Ascending aorta (tissue), 2 donors: ENCODE results near the gene SNX12. TPM values are rescaled to one million over a fixed set of nuclear protein-coding genes. Genes with fewer than 3 reads are reported as not detected.

Source experiments
- DNase-seq, 2 donors: peaks; one replicate each; pipeline ENCODE4 v3.0.0-alpha.2; 2019; ENCODE audit warnings: low spot score in 2 of 2
- H3K27ac ChIP-seq, 2 donors: fragments of 200-600 bp; sonication (generic); one replicate each; pipeline ENCODE4 v1.5.1; 2016 to 2017; ENCODE audit warnings: mild to moderate bottlenecking in 1 of 2
- H3K27me3 ChIP-seq: fragments of 200-600 bp; sonication (generic); one replicate; pipeline ENCODE4 v1.5.1; 2017
- H3K36me3 ChIP-seq, 2 donors: fragments of 200-600 bp; sonication (generic); one replicate each; pipeline ENCODE4 v1.5.1; 2016
- H3K4me1 ChIP-seq, 2 donors: fragments of 200-600 bp; sonication (generic); one replicate each; pipeline ENCODE4 v1.5.1; 2016 to 2017; ENCODE audit warnings: mild to moderate bottlenecking in 1 of 2
- H3K4me3 ChIP-seq, 2 donors: fragments of 200-600 bp; sonication (generic); one replicate each; pipeline ENCODE4 v1.5.1; 2016 to 2017; ENCODE audit warnings: mild to moderate bottlenecking in 1 of 2
- H3K9me3 ChIP-seq, 2 donors: fragments of 200-600 bp; sonication (generic); one replicate each; pipeline ENCODE4 v1.5.1; 2016
- CTCF ChIP-seq, 3 experiments: fragments of 200-600 bp in 2 of 3; fragments of 450-650 bp in 1 of 3; sonication (generic) in 2 of 3; IDR thresholded peaks; one replicate each; pipeline ENCODE4 v1.5.1; 2016 to 2019; ENCODE audit warnings: antibody characterized with exemption in 3 of 3, mild to moderate bottlenecking in 1 of 3, moderate library complexity in 1 of 3
- intact Hi-C: fragments of 100-400 bp; cut with DNase I; formaldehyde crosslinking; loops from one replicate; pipeline ENCODE4 v1.15.1; 2023
- total RNA-seq: library from RNA; depleted of rRNA; stranded (reverse); fragments of >200 nt; gene quantifications from one replicate; pipeline ENCODE4 v1.1.0, GENCODE V29; 2016

Gene SNX12
- total RNA-seq, 1 donor from 2014 or later, result 31.2 TPM

GRCh38 chrX:71107762-71108360 lies 39.7 kb upstream of the SNX12 start:
- TF ChIP-seq CTCF (IDR thresholded peaks at IDR 0.05), result no peak
- Histone ChIP-seq H3K27ac (no peak overlapping the region), H3K4me1 (no peaks in the 10 kb centered on the region), H3K4me3 (no peak overlapping the region), H3K27me3 (no peaks in the 10 kb centered on the region), H3K9me3 (no peaks in the 10 kb centered on the region), H3K36me3 (no peaks in the 10 kb centered on the region)
- no peak for DNase-seq
- intact Hi-C loops, result no loop called here

DNA sequence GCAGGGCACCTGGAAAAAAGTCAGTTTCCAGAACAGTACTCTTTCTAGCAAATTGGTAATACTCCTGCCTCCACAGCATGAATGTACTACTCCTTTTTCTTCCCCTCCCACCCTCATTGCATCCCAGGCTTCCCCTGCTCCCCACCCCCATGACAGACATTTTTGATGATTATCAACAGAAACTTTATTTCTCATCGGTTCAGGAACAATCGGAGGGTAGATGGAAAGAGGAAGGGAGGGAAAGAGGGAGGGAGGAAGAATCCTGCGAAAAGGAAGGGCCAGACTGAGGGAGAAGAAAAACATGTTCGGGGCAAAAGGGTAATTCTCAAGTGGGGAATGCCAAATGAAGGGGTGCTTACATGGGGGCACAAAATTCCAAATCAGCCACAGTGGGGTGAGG lies 39.1 kb upstream of the SNX12 start:
- intact Hi-C loops, result no loop called here
- no peak for DNase-seq
- H3K36me3 ChIP-seq, result no peaks in the 10 kb centered on the region
- H3K9me3 ChIP-seq, result no peaks in the 10 kb centered on the region
- no peak overlapping the region for H3K27ac ChIP-seq
- TF ChIP-seq CTCF (IDR thresholded peaks at IDR 0.05), result no peak
- H3K4me1 ChIP-seq, result no peaks in the 10 kb centered on the region
- H3K4me3 ChIP-seq, result no peak overlapping the region
- H3K27me3 ChIP-seq, result no peaks in the 10 kb centered on the region

- DNase-seq, result no peak
- H3K4me3 ChIP-seq, result no peak within 1 kb of the TSS
- no peaks in the 10 kb centered on the region for H3K9me3 ChIP-seq
- H3K36me3 ChIP-seq, result no peaks in the 10 kb centered on the region
- no peak within 1 kb of the TSS for H3K27ac ChIP-seq
- intact Hi-C loops, result no loop called here
- H3K27me3 ChIP-seq, result no peaks in the 10 kb centered on the region
- TF ChIP-seq CTCF (IDR thresholded peaks at IDR 0.05), result no peak
- H3K4me1 ChIP-seq, result no peaks in the 10 kb centered on the region
These were observed 38.3 kb upstream of the SNX12 start, which contains the start of gene CXorf65 for GRCh38 chrX:71106427-71106826. CXorf65 (minus strand) TSS chrX:71106740; CDS start chrX:71106556, 184 bp downstream.

DNA sequence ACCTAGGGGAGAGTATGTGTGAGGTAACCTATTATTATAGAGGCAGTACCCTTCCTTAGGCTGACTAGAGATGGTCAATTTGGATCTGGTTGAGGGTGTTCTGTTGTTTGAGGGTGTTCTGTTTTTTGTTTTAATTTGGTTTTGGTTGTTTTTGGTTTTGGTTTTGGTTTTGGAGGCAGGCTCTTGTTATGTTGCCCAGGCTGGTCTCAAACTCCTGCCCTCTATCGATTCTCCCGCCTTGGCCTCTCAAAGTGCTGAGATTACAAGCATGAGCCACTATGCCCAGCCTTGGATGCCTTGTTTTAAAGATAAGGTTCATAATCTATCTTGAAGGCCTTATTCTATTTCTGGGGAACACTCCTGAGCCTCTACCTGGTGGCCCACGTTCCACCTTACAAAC lies 37.5 kb upstream of the SNX12 start:
- H3K9me3 ChIP-seq, result no peaks in the 10 kb centered on the region
- TF ChIP-seq CTCF (IDR thresholded peaks at IDR 0.05), result no peak
- intact Hi-C loops, result no loop called here
- no peaks in the 10 kb centered on the region for H3K4me1 ChIP-seq
- H3K36me3 ChIP-seq, result no peaks in the 10 kb centered on the region
- no peak for DNase-seq
- H3K27ac ChIP-seq, result no peak overlapping the region
- no peak overlapping the region for H3K4me3 ChIP-seq
- H3K27me3 ChIP-seq, result no peaks in the 10 kb centered on the region

DNA sequence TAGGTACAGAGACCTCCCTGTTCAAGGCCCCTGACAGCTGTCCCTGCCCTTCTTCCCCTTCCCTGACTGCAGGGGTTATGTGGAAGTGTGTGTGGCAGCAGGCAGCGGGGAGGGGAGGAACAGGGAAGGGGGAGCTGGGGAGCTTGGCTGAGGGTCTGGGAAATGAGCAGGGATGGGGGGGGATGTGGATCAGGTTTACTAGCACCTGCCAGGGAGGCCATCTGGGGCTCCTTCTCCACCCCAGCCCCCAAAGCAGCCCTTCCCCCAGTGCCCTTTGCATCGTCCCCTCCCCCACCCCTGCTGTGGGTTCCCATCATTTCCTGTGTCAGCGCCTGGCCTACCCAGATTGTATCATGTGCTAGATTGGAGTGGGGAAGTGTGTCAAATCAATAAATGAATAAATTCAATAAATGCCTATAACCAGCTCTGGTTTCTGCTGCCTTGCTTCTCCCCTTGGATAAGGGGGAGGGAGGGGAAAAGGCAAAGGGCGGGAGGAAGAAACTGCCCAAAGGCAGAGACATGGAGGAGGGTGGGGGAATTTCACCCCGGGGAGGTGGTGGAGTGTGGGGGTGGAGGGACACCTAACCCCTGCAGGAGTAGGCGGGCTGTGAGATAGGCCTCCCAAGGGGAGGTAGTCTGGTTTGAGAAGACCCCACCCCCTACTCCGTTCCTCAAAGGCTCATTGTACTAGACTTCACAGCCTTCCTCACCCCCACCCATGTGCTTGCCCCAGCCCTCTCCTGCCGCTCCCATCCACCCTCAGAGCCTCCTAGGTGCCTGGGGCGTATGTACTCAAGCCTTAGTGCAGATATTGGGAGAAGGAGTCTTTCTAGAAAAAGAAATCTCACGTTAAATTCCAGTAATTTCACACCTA lies 35.2 kb upstream of the SNX12 start:
- Histone ChIP-seq H3K4me3 (no peak overlapping the region), H3K27ac (peak overlapping the region in 1 of 2 donors; percentile 0), H3K9me3 (no peaks in the 10 kb centered on the region), H3K36me3 (no peaks in the 10 kb centered on the region), H3K27me3 (no peaks in the 10 kb centered on the region), H3K4me1 (no peaks in the 10 kb centered on the region)
- TF ChIP-seq CTCF (IDR thresholded peaks at IDR 0.05), result no peak
- intact Hi-C loops, result no loop called here
- no peak for DNase-seq
